Loucy (cell line): ENCODE measurements around the gene ELL2.

ENCODE experiments used
- CTCF ChIP-seq: fragments of 200-600 bp; sonication (generic); conservative IDR thresholded peaks from 2 replicates; pipeline ENCODE4 v1.5.1; 2014; ENCODE audit warnings: mild to moderate bottlenecking, antibody characterized with exemption, low read length
- EZH2phosphoT487 ChIP-seq: fragments of 200-600 bp; IDR thresholded peaks from 2 replicates; pipeline ENCODE4 v1.6.1; 2018; ENCODE audit warnings: antibody characterized with exemption, mild to moderate bottlenecking, moderate library complexity, borderline replicate concordance

GRCh38 chr5:95861864-95862561, 99.6 kb downstream of the ELL2 start:
- TF ChIP-seq CTCF (no peak), EZH2phosphoT487 (no peak)
